Measurements from ENCODE around the gene SCFD2. TPM values are rescaled to one million over a fixed set of nuclear protein-coding genes. Genes with fewer than 3 reads are reported as not detected.

The SCFD2 gene
- total and polyA plus RNA-seq, 7 experiments from 2014 or later, result 13.4 to 32.8 (median 20.8) TPM

DNA sequence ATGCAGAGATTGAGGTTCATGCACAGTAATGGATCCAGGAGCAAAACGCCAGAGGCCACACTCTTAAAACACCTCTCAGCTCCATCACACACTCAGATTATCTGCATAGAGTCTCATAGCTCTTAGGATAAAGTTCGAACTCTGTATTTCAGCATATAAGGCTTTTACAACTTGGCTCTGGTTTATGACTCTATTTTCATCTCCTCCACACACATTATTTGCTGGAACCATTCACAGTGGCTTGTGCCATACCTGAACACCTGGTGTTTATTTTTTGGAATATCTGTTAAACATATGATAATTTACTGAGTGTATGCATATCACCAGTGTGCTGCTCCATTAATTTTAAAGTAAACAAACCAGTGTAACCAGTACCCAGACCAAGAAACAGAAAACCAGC, 476.5 kb downstream of the SCFD2 start:
- Histone ChIP-seq H3K4me3 (ENCODE audit: low read length) (no peak overlapping the region), H3K36me3 (ENCODE audit: control insufficient read depth in 2 of 3, insufficient read depth in 3 of 3, low read length in 3 of 3) (no peaks in the 10 kb centered on the region), H3K4me1 (ENCODE audit: control insufficient read depth in 2 of 2, insufficient read depth in 2 of 2, low read length in 2 of 2) (no peaks in the 10 kb centered on the region), H3K27ac (ENCODE audit: low read depth, low read length) (no peak overlapping the region), H3K9me3 (ENCODE audit: control insufficient read depth in 2 of 3, low read length in 3 of 3) (no peaks in the 10 kb centered on the region), H3K27me3 (ENCODE audit: control insufficient read depth in 2 of 2, insufficient read depth in 2 of 2, low read length in 2 of 2) (no peaks in the 10 kb centered on the region)
- Mint-ChIP-seq H3K36me3 (peaks cover 11 to 60% (median 44%) of the 10 kb centered on the region in 5 donors), H3K4me3 (no peak overlapping the region), H3K9me3 (peaks cover 0 to 5% (median 0%) of the 10 kb centered on the region in 11 donors), H3K27me3 (no peaks in the 10 kb centered on the region), H3K4me1 (peaks cover 0 to 14% (median 5%) of the 10 kb centered on the region in 7 donors), H3K27ac (no peak overlapping the region)
- intact Hi-C loops (cut with micrococcal nuclease), result no loop called here
- ATAC-seq, result no peak
- no peak for DNase-seq
- CTCF ChIA-PET, result no interaction called here
- POLR2A ChIA-PET, result no interaction called here

DNA sequence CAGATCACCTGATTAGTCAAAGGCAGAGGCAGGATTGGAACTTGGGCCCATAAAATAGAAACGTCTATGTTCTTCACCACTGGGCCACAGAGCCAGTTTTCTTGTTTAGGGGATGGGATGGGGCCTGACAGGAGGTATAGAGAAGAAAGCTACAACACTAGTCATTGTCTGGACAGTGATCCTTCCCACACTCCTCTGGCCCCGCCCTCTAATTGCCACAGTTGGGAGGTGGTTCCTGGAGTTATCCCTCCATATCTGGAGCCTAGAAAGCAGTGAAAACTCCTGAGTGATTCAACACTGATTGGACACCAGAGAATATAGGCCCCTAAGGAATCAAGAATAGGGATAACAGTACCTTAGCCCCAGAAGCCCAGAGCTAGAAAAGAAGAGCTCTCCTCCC, 480.9 kb downstream of the SCFD2 start:
- H3K9me3 ChIP-seq (ENCODE audit: control insufficient read depth in 2 of 3, low read length in 3 of 3), result no peaks in the 10 kb centered on the region
- Mint-ChIP-seq H3K36me3 (peaks cover 18 to 68% (median 54%) of the 10 kb centered on the region in 5 donors), H3K4me3 (no peak overlapping the region), H3K9me3 (peaks cover 0 to 5% (median 0%) of the 10 kb centered on the region in 11 donors), H3K27me3 (no peaks in the 10 kb centered on the region), H3K27ac (no peak overlapping the region), H3K4me1 (peaks cover 0 to 7% (median 0%) of the 10 kb centered on the region in 7 donors)
- no peak overlapping the region for H3K4me3 ChIP-seq (ENCODE audit: low read length)
- DNase-seq (no peak), ATAC-seq (no peak)
- H3K27me3 ChIP-seq (ENCODE audit: control insufficient read depth in 2 of 2, insufficient read depth in 2 of 2, low read length in 2 of 2), result no peaks in the 10 kb centered on the region
- intact Hi-C loops (cut with micrococcal nuclease), result no loop called here
- ChIA-PET POLR2A (no interaction called here), CTCF (no interaction called here)
- H3K4me1 ChIP-seq (ENCODE audit: control insufficient read depth in 2 of 2, insufficient read depth in 2 of 2, low read length in 2 of 2), result no peaks in the 10 kb centered on the region
- no peaks in the 10 kb centered on the region for H3K36me3 ChIP-seq (ENCODE audit: control insufficient read depth in 2 of 3, insufficient read depth in 3 of 3, low read length in 3 of 3)
- H3K27ac ChIP-seq (ENCODE audit: low read depth, low read length), result no peak overlapping the region

DNA sequence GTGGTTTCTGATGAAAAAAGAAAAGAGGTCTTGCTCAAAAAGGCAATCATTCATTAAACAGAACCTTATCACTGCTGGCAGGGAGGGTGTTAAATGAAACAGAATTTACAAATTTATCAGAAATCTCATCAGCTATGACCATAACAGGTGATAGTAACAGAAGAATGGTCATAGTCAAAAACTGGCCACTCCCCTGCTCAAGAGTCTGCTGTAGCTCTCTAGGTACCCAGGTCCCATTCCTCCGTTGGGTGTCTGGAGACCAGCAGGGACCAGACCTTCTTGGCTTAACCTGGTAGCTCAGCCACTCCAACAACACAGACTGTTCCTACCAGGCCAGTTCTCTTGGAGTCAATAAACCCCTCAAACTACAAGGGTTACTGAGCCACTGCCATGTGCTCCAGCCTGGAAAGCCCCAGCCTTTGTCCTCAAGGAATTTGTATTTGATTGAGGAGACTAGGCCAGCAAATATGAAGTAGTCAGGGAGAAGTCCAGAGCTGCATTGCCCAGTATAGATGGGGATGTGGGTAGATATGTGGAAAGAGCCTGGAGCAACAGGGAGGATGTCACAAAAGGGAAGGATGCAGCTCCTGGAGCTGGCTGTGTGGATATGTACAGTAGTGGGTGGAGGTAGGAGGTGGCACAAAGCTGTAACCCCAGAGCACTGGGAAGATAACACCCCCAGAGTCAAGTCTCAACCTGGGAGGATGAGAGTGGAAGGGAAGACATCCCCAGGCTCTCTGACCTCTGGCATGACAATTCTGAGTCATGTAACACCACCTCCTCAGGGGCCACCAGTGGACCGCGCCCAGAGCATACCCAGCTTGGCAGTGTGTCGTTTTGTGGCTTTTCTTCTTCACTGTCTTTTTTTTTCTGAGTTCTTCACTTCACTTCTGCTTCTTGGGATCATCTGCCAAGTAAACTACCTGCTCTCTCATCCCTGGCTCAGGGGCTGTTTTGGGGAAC, 481.9 kb downstream of the SCFD2 start:
- H3K4me1 Mint-ChIP-seq, result peaks cover 0 to 6% (median 0%) of the 10 kb centered on the region in 7 donors
- no peak overlapping the region for H3K27ac Mint-ChIP-seq
- intact Hi-C loops (cut with micrococcal nuclease), result no loop called here
- Histone ChIP-seq H3K36me3 (ENCODE audit: control insufficient read depth in 2 of 3, insufficient read depth in 3 of 3, low read length in 3 of 3) (no peaks in the 10 kb centered on the region), H3K9me3 (ENCODE audit: control insufficient read depth in 2 of 3, low read length in 3 of 3) (no peaks in the 10 kb centered on the region), H3K27me3 (ENCODE audit: control insufficient read depth in 2 of 2, insufficient read depth in 2 of 2, low read length in 2 of 2) (no peaks in the 10 kb centered on the region), H3K4me1 (ENCODE audit: control insufficient read depth in 2 of 2, insufficient read depth in 2 of 2, low read length in 2 of 2) (no peaks in the 10 kb centered on the region), H3K4me3 (ENCODE audit: low read length) (no peak overlapping the region), H3K27ac (ENCODE audit: low read depth, low read length) (no peak overlapping the region)
- no peak for ATAC-seq
- no peak overlapping the region for H3K4me3 Mint-ChIP-seq
- H3K36me3 Mint-ChIP-seq, result peaks cover 13 to 61% (median 46%) of the 10 kb centered on the region in 5 donors
- peaks cover 0 to 5% (median 0%) of the 10 kb centered on the region in 11 donors for H3K9me3 Mint-ChIP-seq
- no peak for DNase-seq
- H3K27me3 Mint-ChIP-seq, result no peaks in the 10 kb centered on the region
- CTCF ChIA-PET, result no interaction called here
- POLR2A ChIA-PET, result no interaction called here

DNA sequence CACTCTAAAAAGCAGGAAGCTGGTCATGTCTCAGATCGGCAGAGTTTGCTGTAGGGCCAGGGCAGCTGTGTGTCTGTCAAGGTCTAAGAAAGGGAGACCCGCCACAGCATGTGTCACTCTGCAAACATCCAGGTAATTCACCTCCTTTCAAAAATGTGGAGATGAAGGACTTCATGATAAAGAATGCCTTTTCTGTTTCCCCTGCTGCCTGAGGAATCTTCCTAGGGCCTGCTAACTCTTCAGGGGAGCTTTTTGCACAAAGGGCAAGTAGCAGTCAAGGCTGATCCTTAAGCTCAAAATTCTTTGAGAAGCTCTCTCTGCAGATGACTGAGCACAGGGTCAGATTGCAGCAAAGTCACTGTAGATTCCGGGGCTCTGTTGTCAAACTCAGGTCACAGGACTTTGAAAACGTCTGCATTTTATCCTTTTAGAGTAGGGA, 482.7 kb downstream of the SCFD2 start:
- intact Hi-C loops (cut with micrococcal nuclease), result no loop called here
- Histone ChIP-seq H3K4me1 (ENCODE audit: control insufficient read depth in 2 of 2, insufficient read depth in 2 of 2, low read length in 2 of 2) (no peaks in the 10 kb centered on the region), H3K4me3 (ENCODE audit: low read length) (no peak overlapping the region), H3K27me3 (ENCODE audit: control insufficient read depth in 2 of 2, insufficient read depth in 2 of 2, low read length in 2 of 2) (no peaks in the 10 kb centered on the region), H3K9me3 (ENCODE audit: control insufficient read depth in 2 of 3, low read length in 3 of 3) (no peaks in the 10 kb centered on the region), H3K27ac (ENCODE audit: low read depth, low read length) (no peak overlapping the region), H3K36me3 (ENCODE audit: control insufficient read depth in 2 of 3, insufficient read depth in 3 of 3, low read length in 3 of 3) (no peaks in the 10 kb centered on the region)
- DNase-seq (no peak), ATAC-seq (no peak)
- Mint-ChIP-seq H3K36me3 (peaks cover 13 to 53% (median 38%) of the 10 kb centered on the region in 5 donors), H3K27me3 (no peaks in the 10 kb centered on the region), H3K27ac (no peak overlapping the region), H3K4me3 (no peak overlapping the region), H3K9me3 (peaks cover 0 to 1% (median 0%) of the 10 kb centered on the region in 11 donors), H3K4me1 (peaks cover 0 to 9% (median under 1%) of the 10 kb centered on the region in 7 donors)
- ChIA-PET CTCF (no interaction called here), POLR2A (no interaction called here)

DNA sequence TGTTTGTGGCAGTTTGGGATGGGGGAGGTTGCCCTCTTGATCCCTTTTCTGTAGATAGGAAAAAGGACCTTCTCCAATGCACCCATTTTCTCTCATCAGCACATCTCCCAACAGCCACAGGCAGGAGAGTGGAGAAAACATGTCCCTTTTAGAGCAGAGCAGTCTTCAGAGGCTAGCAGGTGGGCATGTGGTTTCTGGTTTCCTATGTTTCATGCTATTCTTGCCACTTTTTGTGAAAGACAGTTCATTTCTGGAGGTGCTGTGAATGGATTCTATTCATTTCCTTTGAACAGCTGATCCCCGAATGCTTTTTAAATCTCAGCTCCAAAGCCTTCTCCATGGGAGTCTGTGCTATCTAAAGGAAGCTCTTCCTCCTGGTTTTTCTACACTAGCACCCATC, 484.9 kb downstream of the SCFD2 start:
- Mint-ChIP-seq H3K4me1 (peaks cover 1 to 25% (median 10%) of the 10 kb centered on the region in 7 donors), H3K4me3 (no peak overlapping the region), H3K27ac (peak overlapping the region in 1 of 9 donors; percentile 6), H3K36me3 (peaks cover 8 to 51% (median 32%) of the 10 kb centered on the region in 5 donors), H3K9me3 (peaks cover 0 to 3% (median 0%) of the 10 kb centered on the region in 11 donors), H3K27me3 (no peaks in the 10 kb centered on the region)
- ATAC-seq, result no peak
- no peak for DNase-seq
- POLR2A ChIA-PET, result no interaction called here
- Histone ChIP-seq H3K36me3 (ENCODE audit: control insufficient read depth in 2 of 3, insufficient read depth in 3 of 3, low read length in 3 of 3) (no peaks in the 10 kb centered on the region), H3K4me1 (ENCODE audit: control insufficient read depth in 2 of 2, insufficient read depth in 2 of 2, low read length in 2 of 2) (no peaks in the 10 kb centered on the region), H3K27me3 (ENCODE audit: control insufficient read depth in 2 of 2, insufficient read depth in 2 of 2, low read length in 2 of 2) (no peaks in the 10 kb centered on the region), H3K27ac (ENCODE audit: low read depth, low read length) (no peak overlapping the region), H3K9me3 (ENCODE audit: control insufficient read depth in 2 of 3, low read length in 3 of 3) (no peaks in the 10 kb centered on the region), H3K4me3 (ENCODE audit: low read length) (no peak overlapping the region)
- CTCF ChIA-PET, result no interaction called here
- intact Hi-C loops (cut with micrococcal nuclease), result no loop called here

DNA sequence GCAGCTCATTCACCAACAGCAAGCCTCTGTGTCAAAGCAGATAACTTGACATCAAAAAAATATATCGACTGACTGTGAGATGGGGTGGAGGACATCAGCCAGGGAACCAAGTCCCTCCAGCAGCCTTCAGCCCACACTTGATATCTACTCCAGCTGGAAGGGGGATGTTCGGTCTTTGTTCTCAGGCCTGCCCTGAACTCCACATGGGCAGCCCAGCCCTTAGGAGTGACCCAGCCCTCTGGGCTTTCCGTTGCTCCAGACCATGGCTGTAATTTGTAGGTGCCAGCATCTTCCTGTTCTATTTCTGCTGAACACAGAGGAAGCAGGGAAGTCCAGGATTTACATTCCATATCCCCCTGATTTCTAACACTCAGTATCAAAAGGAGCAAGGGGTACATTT, 486.4 kb downstream of the SCFD2 start:
- H3K9me3 Mint-ChIP-seq, result peaks cover 0 to 3% (median 0%) of the 10 kb centered on the region in 11 donors
- Histone ChIP-seq H3K4me3 (ENCODE audit: low read length) (no peak overlapping the region), H3K9me3 (ENCODE audit: control insufficient read depth in 2 of 3, low read length in 3 of 3) (no peaks in the 10 kb centered on the region), H3K27me3 (ENCODE audit: control insufficient read depth in 2 of 2, insufficient read depth in 2 of 2, low read length in 2 of 2) (no peaks in the 10 kb centered on the region), H3K27ac (ENCODE audit: low read depth, low read length) (no peak overlapping the region), H3K4me1 (ENCODE audit: control insufficient read depth in 2 of 2, insufficient read depth in 2 of 2, low read length in 2 of 2) (no peaks in the 10 kb centered on the region), H3K36me3 (ENCODE audit: control insufficient read depth in 2 of 3, insufficient read depth in 3 of 3, low read length in 3 of 3) (no peaks in the 10 kb centered on the region)
- CTCF ChIA-PET, result no interaction called here
- peaks cover 4 to 50% (median 31%) of the 10 kb centered on the region in 5 donors for H3K36me3 Mint-ChIP-seq
- H3K27me3 Mint-ChIP-seq, result no peaks in the 10 kb centered on the region
- H3K4me1 Mint-ChIP-seq, result peaks cover 4 to 32% (median 15%) of the 10 kb centered on the region in 7 donors
- DNase-seq (no peak), ATAC-seq (no peak)
- POLR2A ChIA-PET, result no interaction called here
- peak overlapping the region in 1 of 10 donors; percentile 23 for H3K4me3 Mint-ChIP-seq
- peak overlapping the region in 1 of 9 donors; percentile 22 for H3K27ac Mint-ChIP-seq
- intact Hi-C loops (cut with micrococcal nuclease), result no loop called here

All from naive thymus-derived CD4-positive, alpha-beta T cell (primary cell).